GM13976 (cell line): ENCODE results near the gene KLHL18.
"Not testable (repeated sequence)": the region's sequence is repeated elsewhere in the genome, so short reads cannot be mapped to it uniquely, and the experiment has no call there.

Source experiments
- DNase-seq: peaks from one replicate; pipeline ENCODE4 v3.0.0; 2012; ENCODE audit warnings: low spot score
- CTCF ChIP-seq: IDR thresholded peaks from 2 replicates; pipeline ENCODE4 v1.5.1; 2012; ENCODE audit warnings: borderline replicate concordance, mild to moderate bottlenecking; ENCODE audit not compliant: insufficient read depth; ENCODE audit errors: extremely low read depth, missing control alignments, control extremely low read depth
- in situ Hi-C: fragments of 300-500 bp; cut with MboI; formaldehyde crosslinking; loops from one replicate; pipeline ENCODE4 v1.12.0; 2022; ENCODE audit warnings: low sequenced_read_pairs, mixed read lengths, inconsistent platforms; ENCODE audit not compliant: unreplicated experiment

The KLHL18 gene

GRCh38 chr3:47276558-47276957 lies 6.2 kb upstream of the KLHL18 start:
- no peak for DNase-seq
- in situ Hi-C loops: no loop called here
- no peak for TF ChIP-seq CTCF

GRCh38 chr3:47280519-47280918 lies 2.2 kb upstream of the KLHL18 start:
- peak; percentile 7 for DNase-seq
- in situ Hi-C loops: no loop called here
- no peak for TF ChIP-seq CTCF

- in situ Hi-C loops: no loop called here
- DNase-seq: peak; percentile 43
- TF ChIP-seq CTCF: no peak
Measured at GRCh38 chr3:47283193-47283537, 421 bp downstream of the KLHL18 start.

GRCh38 chr3:47283591-47284364 lies 1.0 kb downstream of the KLHL18 start:
- in situ Hi-C loops: no loop called here
- TF ChIP-seq CTCF: no peak
- DNase-seq: peak; percentile 34

GRCh38 chr3:47288966-47289910 lies 6.5 kb downstream of the KLHL18 start:
- DNase-seq: peak; percentile 1
- TF ChIP-seq CTCF: no peak
- in situ Hi-C loops: no loop called here

GRCh38 chr3:47291158-47291753 lies 8.5 kb downstream of the KLHL18 start:
- in situ Hi-C loops: no loop called here
- DNase-seq: no peak
- TF ChIP-seq CTCF: no peak

- in situ Hi-C loops: not testable (repeated sequence)
- DNase-seq: peak; percentile 44
Measured at GRCh38 chr3:47291754-47292420, 9.1 kb downstream of the KLHL18 start.
